GM13976 (cell line): ENCODE results near the gene FXYD2.

Source experiments
- DNase-seq: peaks from one replicate; pipeline ENCODE4 v3.0.0; 2012; ENCODE audit warnings: low spot score
- CTCF ChIP-seq: IDR thresholded peaks from 2 replicates; pipeline ENCODE4 v1.5.1; 2012; ENCODE audit warnings: borderline replicate concordance, mild to moderate bottlenecking; ENCODE audit not compliant: insufficient read depth; ENCODE audit errors: extremely low read depth, missing control alignments, control extremely low read depth
- in situ Hi-C: fragments of 300-500 bp; cut with MboI; formaldehyde crosslinking; loops from one replicate; pipeline ENCODE4 v1.12.0; 2022; ENCODE audit warnings: low sequenced_read_pairs, mixed read lengths, inconsistent platforms; ENCODE audit not compliant: unreplicated experiment

FXYD2 gene

GRCh38 chr11:117849781-117850414 is 25.4 kb upstream of the FXYD2 start:
- in situ Hi-C loops, result no loop called here
- no peak for DNase-seq
- TF ChIP-seq CTCF, result no peak

- in situ Hi-C loops, result loop anchor here (5.0 kb wide), 1 partner anchor 103 kb away; no protein-coding TSS in a partner anchor
- peak; percentile 92 for TF ChIP-seq CTCF
- DNase-seq, result peak; percentile 73
These were observed 19.3 kb upstream of the FXYD2 start for GRCh38 chr11:117843666-117844484.

- no peak for TF ChIP-seq CTCF
- DNase-seq, result no peak
- in situ Hi-C loops, result loop anchor here (5.0 kb wide), 1 partner anchor 105 kb away; no protein-coding TSS in a partner anchor
These were observed 17.8 kb upstream of the FXYD2 start for GRCh38 chr11:117842131-117842941.

- DNase-seq, result no peak
- in situ Hi-C loops, result loop anchor here (5.0 kb wide), 1 partner anchor 106 kb away; no protein-coding TSS in a partner anchor
- no peak for TF ChIP-seq CTCF
These were observed 17.0 kb upstream of the FXYD2 start for GRCh38 chr11:117841551-117842031.

- no peak for TF ChIP-seq CTCF
- no peak for DNase-seq
- in situ Hi-C loops, result loop anchor here (5.0 kb wide), 1 partner anchor 106 kb away; no protein-coding TSS in a partner anchor
These were observed 16.5 kb upstream of the FXYD2 start for GRCh38 chr11:117840881-117841550.
